Astrocyte (in vitro differentiated cells and primary cell): Measurements from ENCODE around the gene TRIM63. TPM values are rescaled to one million over a fixed set of nuclear protein-coding genes. Genes with fewer than 3 reads are reported as not detected.
"Not testable (repeated sequence)": the region's sequence is repeated elsewhere in the genome, so short reads cannot be mapped to it uniquely, and the experiment has no call there.

Experiments used
- DNase-seq: peaks from one replicate; pipeline ENCODE4 v3.0.0-alpha.2; 2010; ENCODE audit warnings: low read depth
- FAIRE-seq: peaks from 2 replicates; lab custom pipeline; 2011; peaks lifted over from hg19 to GRCh38; lab: Jason Lieb, UNC
- H2AFZ ChIP-seq: 2 replicates; pipeline ENCODE4 v1.6.0; 2012; ENCODE audit warnings: low read depth, low read length, inconsistent platforms
- H3K27ac ChIP-seq: 2 replicates; pipeline ENCODE4 v1.5.1; 2011; ENCODE audit warnings: low read depth, low read length, inconsistent platforms
- H3K27me3 ChIP-seq: 2 replicates; pipeline ENCODE4 v1.6.0; 2011; ENCODE audit warnings: low read length, inconsistent platforms; ENCODE audit not compliant: insufficient read depth
- H3K36me3 ChIP-seq: 2 replicates; pipeline ENCODE4 v1.5.1; 2011; ENCODE audit warnings: low read length, inconsistent platforms; ENCODE audit not compliant: insufficient read depth
- H3K4me1 ChIP-seq: 2 replicates; pipeline ENCODE4 v1.5.1; 2011; ENCODE audit warnings: low read length, inconsistent platforms; ENCODE audit not compliant: insufficient read depth
- H3K4me2 ChIP-seq: 2 replicates; pipeline ENCODE4 v1.6.0; 2012; ENCODE audit warnings: low read length, inconsistent platforms
- H3K4me3 ChIP-seq: 2 replicates; pipeline ENCODE4 v1.5.1; 2011; ENCODE audit warnings: low read depth, mild to moderate bottlenecking, low read length, inconsistent platforms; ENCODE audit not compliant: insufficient read depth
- H3K79me2 ChIP-seq: 2 replicates; pipeline ENCODE4 v1.6.0; 2012; ENCODE audit warnings: mild to moderate bottlenecking, low read length, inconsistent platforms; ENCODE audit not compliant: insufficient read depth
- H3K9ac ChIP-seq: 2 replicates; pipeline ENCODE4 v1.6.0; 2012; ENCODE audit warnings: mild to moderate bottlenecking, low read length, inconsistent platforms
- H3K9me3 ChIP-seq: 2 replicates; pipeline ENCODE4 v1.5.1; 2012; ENCODE audit warnings: low read depth, mild to moderate bottlenecking, low read length, inconsistent platforms; ENCODE audit not compliant: insufficient read depth
- H4K20me1 ChIP-seq: 2 replicates; pipeline ENCODE4 v1.6.0; 2012; ENCODE audit warnings: low read length, inconsistent platforms; ENCODE audit not compliant: insufficient read depth
- H3K27ac Mint-ChIP-seq: one replicate; pipeline ENCODE4 v1.8.0; 2021; ENCODE audit warnings: mild to moderate bottlenecking, mixed read lengths; ENCODE audit not compliant: unreplicated experiment
- H3K27me3 Mint-ChIP-seq: one replicate; pipeline ENCODE4 v1.8.0; 2021; ENCODE audit warnings: low read depth, mixed read lengths; ENCODE audit not compliant: unreplicated experiment
- H3K36me3 Mint-ChIP-seq: one replicate; pipeline ENCODE4 v1.8.0; 2021; ENCODE audit warnings: low read depth, mixed read lengths; ENCODE audit not compliant: unreplicated experiment
- H3K4me1 Mint-ChIP-seq: one replicate; pipeline ENCODE4 v1.8.0; 2021; ENCODE audit warnings: low read depth, mixed read lengths; ENCODE audit not compliant: unreplicated experiment
- H3K4me3 Mint-ChIP-seq: one replicate; pipeline ENCODE4 v1.8.0; 2021; ENCODE audit warnings: mild to moderate bottlenecking, moderate library complexity, mixed read lengths; ENCODE audit not compliant: unreplicated experiment
- H3K9me3 Mint-ChIP-seq: one replicate; pipeline ENCODE4 v1.8.0; 2021; ENCODE audit warnings: mild to moderate bottlenecking, mixed read lengths; ENCODE audit not compliant: unreplicated experiment
- EZH2 ChIP-seq: IDR thresholded peaks from 2 replicates; pipeline ENCODE4 v1.6.1; 2012; ENCODE audit warnings: mild to moderate bottlenecking, low read length, inconsistent platforms; ENCODE audit not compliant: insufficient read depth
- total RNA-seq: library from RNA; stranded (reverse); gene quantifications from 2 replicates; pipeline ENCODE4 v1.2.1, GENCODE V29; 2021
- TF ChIP-seq, protein P1 (sequence below): IDR thresholded peaks from 2 replicates; pipeline ENCODE4 v1.5.1; 2011; ENCODE audit warnings: low read depth, mild to moderate bottlenecking, inconsistent platforms, low read length, moderate library complexity; ENCODE audit not compliant: insufficient read depth

Gene TRIM63
- total RNA-seq, 1 donor from 2014 or later, result not detected

DNA sequence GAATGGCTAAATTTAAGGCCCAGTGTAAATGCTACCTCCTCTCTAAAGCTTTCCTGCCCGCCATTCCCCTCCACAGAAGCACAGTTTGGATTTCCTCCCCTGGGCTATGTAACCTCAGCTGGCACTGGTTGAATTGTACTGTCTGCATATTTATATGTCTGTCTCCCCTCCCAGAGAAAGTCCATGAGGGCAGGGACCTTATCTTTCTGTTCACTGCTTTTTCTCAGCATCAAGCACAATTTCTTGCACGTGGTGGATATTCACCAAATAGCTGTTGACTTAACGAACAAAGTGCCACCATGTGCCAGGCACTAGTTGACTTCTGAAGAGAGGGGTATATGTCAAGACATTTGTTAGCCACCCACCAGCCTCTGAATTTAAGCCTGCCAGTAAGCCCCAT, 34.7 kb upstream of the TRIM63 start:
- Histone ChIP-seq H3K4me2 (peak overlapping the region; percentile 25), H4K20me1 (no peaks in the 10 kb centered on the region), H3K27me3 (no peaks in the 10 kb centered on the region), H2AFZ (no peak overlapping the region), H3K4me3 (no peak overlapping the region), H3K27ac (peak overlapping the region; percentile 2), H3K9ac (peak overlapping the region; percentile 8), H3K4me1 (peaks cover 32% of the 10 kb centered on the region), H3K79me2 (no peaks in the 10 kb centered on the region), H3K9me3 (no peaks in the 10 kb centered on the region), H3K36me3 (no peaks in the 10 kb centered on the region)
- Mint-ChIP-seq H3K4me3 (no peak overlapping the region), H3K27ac (peak overlapping the region; percentile 93), H3K36me3 (no peaks in the 10 kb centered on the region), H3K9me3 (no peaks in the 10 kb centered on the region), H3K27me3 (peaks cover 4% of the 10 kb centered on the region), H3K4me1 (peaks cover 20% of the 10 kb centered on the region)
- DNase-seq (no peak), FAIRE-seq (no peak)
- TF ChIP-seq EZH2, result no peak
- TF ChIP-seq, protein P1, sequence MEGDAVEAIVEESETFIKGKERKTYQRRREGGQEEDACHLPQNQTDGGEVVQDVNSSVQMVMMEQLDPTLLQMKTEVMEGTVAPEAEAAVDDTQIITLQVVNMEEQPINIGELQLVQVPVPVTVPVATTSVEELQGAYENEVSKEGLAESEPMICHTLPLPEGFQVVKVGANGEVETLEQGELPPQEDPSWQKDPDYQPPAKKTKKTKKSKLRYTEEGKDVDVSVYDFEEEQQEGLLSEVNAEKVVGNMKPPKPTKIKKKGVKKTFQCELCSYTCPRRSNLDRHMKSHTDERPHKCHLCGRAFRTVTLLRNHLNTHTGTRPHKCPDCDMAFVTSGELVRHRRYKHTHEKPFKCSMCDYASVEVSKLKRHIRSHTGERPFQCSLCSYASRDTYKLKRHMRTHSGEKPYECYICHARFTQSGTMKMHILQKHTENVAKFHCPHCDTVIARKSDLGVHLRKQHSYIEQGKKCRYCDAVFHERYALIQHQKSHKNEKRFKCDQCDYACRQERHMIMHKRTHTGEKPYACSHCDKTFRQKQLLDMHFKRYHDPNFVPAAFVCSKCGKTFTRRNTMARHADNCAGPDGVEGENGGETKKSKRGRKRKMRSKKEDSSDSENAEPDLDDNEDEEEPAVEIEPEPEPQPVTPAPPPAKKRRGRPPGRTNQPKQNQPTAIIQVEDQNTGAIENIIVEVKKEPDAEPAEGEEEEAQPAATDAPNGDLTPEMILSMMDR, result no peak

DNA sequence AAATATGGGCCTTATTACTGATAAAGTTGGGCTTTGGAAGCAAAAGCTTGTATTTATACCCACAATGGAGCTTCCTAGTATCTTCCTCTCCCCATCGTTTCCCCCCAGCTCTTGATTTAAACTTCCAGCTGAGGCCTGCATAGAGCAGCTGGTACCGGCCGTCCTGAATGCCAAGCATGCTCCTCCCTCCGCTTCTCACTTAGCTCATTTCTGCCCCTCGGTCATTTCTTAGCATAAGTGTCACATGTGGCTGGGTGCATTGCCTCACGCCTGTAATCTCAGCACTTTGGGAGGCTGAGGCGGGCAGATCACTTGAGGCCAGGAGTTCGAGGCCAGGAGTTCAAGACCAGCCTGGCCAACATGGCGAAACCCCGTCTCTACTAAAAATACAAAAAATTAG, 32.8 kb upstream of the TRIM63 start:
- not testable (repeated sequence) for H3K36me3 Mint-ChIP-seq, H3K4me2 ChIP-seq, H3K9me3 ChIP-seq, H3K4me3 ChIP-seq, H3K9ac ChIP-seq, H3K27ac Mint-ChIP-seq, H3K27me3 ChIP-seq, H3K79me2 ChIP-seq, H3K36me3 ChIP-seq, H4K20me1 ChIP-seq, H3K27ac ChIP-seq, H3K9me3 Mint-ChIP-seq, DNase-seq, H3K27me3 Mint-ChIP-seq, H3K4me3 Mint-ChIP-seq, FAIRE-seq, H2AFZ ChIP-seq
- peaks cover 32% of the 10 kb centered on the region for H3K4me1 ChIP-seq
- peaks cover 20% of the 10 kb centered on the region for H3K4me1 Mint-ChIP-seq

DNA sequence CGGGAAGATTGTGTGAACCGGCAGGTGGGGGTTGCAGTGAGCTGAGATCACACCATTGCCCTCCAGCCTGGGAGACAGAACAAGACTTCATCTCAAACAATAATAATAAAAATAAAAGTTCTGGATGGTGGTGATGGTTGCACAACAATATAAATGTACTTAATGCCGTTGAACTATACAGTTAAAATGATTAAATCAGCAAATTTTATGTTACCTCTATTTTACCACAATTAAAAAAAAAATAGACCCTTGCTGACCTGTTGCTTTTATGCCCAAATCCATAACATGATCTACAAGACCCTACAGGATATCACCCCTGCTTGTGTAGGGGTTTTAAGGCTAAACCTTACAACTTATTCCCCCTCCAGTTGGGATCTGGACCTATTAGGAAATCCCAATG, 32.4 kb upstream of the TRIM63 start:
- no peak for FAIRE-seq

More for the DNA sequence above, 32.4 kb upstream of the TRIM63 start:
- TF ChIP-seq EZH2, result no peak
- TF ChIP-seq, protein P1, result no peak
- Mint-ChIP-seq H3K4me3 (no peak overlapping the region), H3K27ac (no peak overlapping the region), H3K36me3 (no peaks in the 10 kb centered on the region), H3K9me3 (no peaks in the 10 kb centered on the region), H3K4me1 (peaks cover 20% of the 10 kb centered on the region), H3K27me3 (no peaks in the 10 kb centered on the region)
- no peaks in the 10 kb centered on the region for H4K20me1 ChIP-seq
- no peaks in the 10 kb centered on the region for H3K9me3 ChIP-seq
- no peak overlapping the region for H2AFZ ChIP-seq
- H3K9ac ChIP-seq, result no peak overlapping the region
- H3K4me2 ChIP-seq, result no peak overlapping the region
- H3K4me1 ChIP-seq, result peaks cover 34% of the 10 kb centered on the region
- H3K36me3 ChIP-seq, result no peaks in the 10 kb centered on the region
- no peak for DNase-seq
- no peaks in the 10 kb centered on the region for H3K79me2 ChIP-seq
- H3K27me3 ChIP-seq, result peaks cover 4% of the 10 kb centered on the region
- no peak overlapping the region for H3K27ac ChIP-seq
- H3K4me3 ChIP-seq, result no peak overlapping the region
